MM.1S (cell line): ENCODE measurements around the gene CAMK1.

Experiments used
- EZH2 ChIP-seq: fragments of 300-600 bp; sonication (generic); optimal IDR thresholded peaks from 2 replicates; pipeline ENCODE3; 2017; ENCODE audit warnings: low read depth, mild to moderate bottlenecking, antibody characterized with exemption, low read length, mixed read lengths
- EZH2phosphoT487 ChIP-seq: fragments of 300-600 bp; sonication (generic); IDR thresholded peaks from 2 replicates; pipeline ENCODE4 v1.6.1; 2018; ENCODE audit warnings: antibody characterized with exemption, low read length
- TF ChIP-seq, protein P1 (sequence below): fragments of 300-600 bp; sonication (generic); IDR thresholded peaks from 2 replicates; pipeline ENCODE4 v1.5.1; 2016; ENCODE audit warnings: antibody characterized with exemption, low read length, mixed read lengths

- TF ChIP-seq, protein P1, sequence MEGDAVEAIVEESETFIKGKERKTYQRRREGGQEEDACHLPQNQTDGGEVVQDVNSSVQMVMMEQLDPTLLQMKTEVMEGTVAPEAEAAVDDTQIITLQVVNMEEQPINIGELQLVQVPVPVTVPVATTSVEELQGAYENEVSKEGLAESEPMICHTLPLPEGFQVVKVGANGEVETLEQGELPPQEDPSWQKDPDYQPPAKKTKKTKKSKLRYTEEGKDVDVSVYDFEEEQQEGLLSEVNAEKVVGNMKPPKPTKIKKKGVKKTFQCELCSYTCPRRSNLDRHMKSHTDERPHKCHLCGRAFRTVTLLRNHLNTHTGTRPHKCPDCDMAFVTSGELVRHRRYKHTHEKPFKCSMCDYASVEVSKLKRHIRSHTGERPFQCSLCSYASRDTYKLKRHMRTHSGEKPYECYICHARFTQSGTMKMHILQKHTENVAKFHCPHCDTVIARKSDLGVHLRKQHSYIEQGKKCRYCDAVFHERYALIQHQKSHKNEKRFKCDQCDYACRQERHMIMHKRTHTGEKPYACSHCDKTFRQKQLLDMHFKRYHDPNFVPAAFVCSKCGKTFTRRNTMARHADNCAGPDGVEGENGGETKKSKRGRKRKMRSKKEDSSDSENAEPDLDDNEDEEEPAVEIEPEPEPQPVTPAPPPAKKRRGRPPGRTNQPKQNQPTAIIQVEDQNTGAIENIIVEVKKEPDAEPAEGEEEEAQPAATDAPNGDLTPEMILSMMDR: no peak
- no peak for TF ChIP-seq EZH2phosphoT487
- TF ChIP-seq EZH2: no peak
These were observed 40.3 kb downstream of the CAMK1 start for GRCh38 chr3:9729419-9729818.
